CD4-positive, alpha-beta T cell (primary cell): Measurements from ENCODE around the gene ZC3H15. TPM values are rescaled to one million over a fixed set of nuclear protein-coding genes. Genes with fewer than 3 reads are reported as not detected.

ENCODE experiments used
- ATAC-seq: fragments of 200-7000 bp; cut with Tn5 transposase; one replicate; pipeline ENCODE4 v1.10.0; 2022; ENCODE audit warnings: mild to moderate bottlenecking; ENCODE audit not compliant: poor library complexity
- CTCF ChIA-PET: fragments of 350-600 bp; sonication (Branson Sonifier 250); formaldehyde crosslinking; loops from one replicate; lab custom pipeline; 2021; ENCODE audit warnings: antibody characterized with exemption, inconsistent platforms; lab: Charles Lee
- POLR2A ChIA-PET: fragments of 350-600 bp; sonication (Branson Sonifier 250); formaldehyde crosslinking; loops from one replicate; lab custom pipeline; 2021; ENCODE audit warnings: antibody characterized with exemption, inconsistent platforms; lab: Charles Lee
- DNase-seq, 14 experiments: peaks; one replicate each; pipeline ENCODE4 v3.0.0-alpha.2; 2013 to 2020; ENCODE audit warnings: mixed read lengths in 2 of 14
- H3K27ac ChIP-seq, 2 donors: one replicate each; pipeline versions ENCODE4 v1.5.1 to v1.7.0; 2013; ENCODE audit warnings: low read length in 2 of 2, low read depth in 1 of 2, mild to moderate bottlenecking in 1 of 2
- H3K27me3 ChIP-seq, 2 experiments: 1 replicate in 1 of 2; 2 replicates in 1 of 2; pipeline versions ENCODE4 v1.6.1 to v1.7.0; 2013; ENCODE audit warnings: low read length in 2 of 2, control low read depth in 1 of 2, mild to moderate bottlenecking in 1 of 2, moderate library complexity in 1 of 2; ENCODE audit not compliant: insufficient read depth in 2 of 2, control insufficient read depth in 1 of 2
- H3K36me3 ChIP-seq: one replicate; pipeline ENCODE4 v1.6.1; 2013; ENCODE audit warnings: low read length, control low read depth; ENCODE audit not compliant: insufficient read depth
- H3K4me1 ChIP-seq: one replicate; pipeline ENCODE4 v1.6.1; 2013; ENCODE audit warnings: low read length, control low read depth; ENCODE audit not compliant: insufficient read depth
- H3K4me3 ChIP-seq: one replicate; pipeline ENCODE4 v1.5.1; 2013; ENCODE audit warnings: mild to moderate bottlenecking, low read length, moderate library complexity
- H3K9me3 ChIP-seq, 2 experiments: 1 replicate in 1 of 2; 2 replicates in 1 of 2; pipeline versions ENCODE4 v1.6.1 to v1.7.0; 2013; ENCODE audit warnings: low read length in 2 of 2, mild to moderate bottlenecking in 2 of 2, control low read depth in 1 of 2, moderate library complexity in 1 of 2; ENCODE audit not compliant: control insufficient read depth in 1 of 2, insufficient read depth in 1 of 2
- H3K27ac Mint-ChIP-seq: one replicate; pipeline ENCODE4 v1.8.0; 2020; ENCODE audit warnings: mixed read lengths
- H3K27me3 Mint-ChIP-seq: one replicate; pipeline ENCODE4 v1.8.0; 2021; ENCODE audit warnings: mixed read lengths
- H3K36me3 Mint-ChIP-seq: one replicate; pipeline ENCODE4 v1.8.0; 2021; ENCODE audit warnings: low read depth, mixed read lengths
- H3K4me1 Mint-ChIP-seq: one replicate; pipeline ENCODE4 v1.8.0; 2021; ENCODE audit warnings: low read depth, mixed read lengths
- H3K4me3 Mint-ChIP-seq: one replicate; pipeline ENCODE4 v1.8.0; 2020; ENCODE audit warnings: mild to moderate bottlenecking, mixed read lengths
- H3K9me3 Mint-ChIP-seq: one replicate; pipeline ENCODE4 v1.8.0; 2020; ENCODE audit warnings: mixed read lengths
- intact Hi-C, 2 experiments: fragments of 100-400 bp; cut with DNase I in 1 of 2; cut with micrococcal nuclease in 1 of 2; formaldehyde crosslinking; loops; one replicate each; pipeline versions ENCODE4 v1.15.1 to v1.9.0; 2023 to 2025; cut with DNase I, micrococcal nuclease
- total RNA-seq, 174 experiments: library from RNA in 2 of 174; stranded (reverse) in 2 of 174; gene quantifications; one replicate each; pipeline ENCODE4 v1.2.3 and lab custom pipeline; 2021 to 2026
- TF ChIP-seq, protein P1 (sequence below): fragments of 200-600 bp; IDR thresholded peaks from one replicate; pipeline ENCODE4 v1.8.0; 2022; ENCODE audit warnings: antibody characterized with exemption, mild to moderate bottlenecking

ZC3H15 gene
- total RNA-seq, 2 experiments from 2014 or later, result 124 to 140 TPM

DNA sequence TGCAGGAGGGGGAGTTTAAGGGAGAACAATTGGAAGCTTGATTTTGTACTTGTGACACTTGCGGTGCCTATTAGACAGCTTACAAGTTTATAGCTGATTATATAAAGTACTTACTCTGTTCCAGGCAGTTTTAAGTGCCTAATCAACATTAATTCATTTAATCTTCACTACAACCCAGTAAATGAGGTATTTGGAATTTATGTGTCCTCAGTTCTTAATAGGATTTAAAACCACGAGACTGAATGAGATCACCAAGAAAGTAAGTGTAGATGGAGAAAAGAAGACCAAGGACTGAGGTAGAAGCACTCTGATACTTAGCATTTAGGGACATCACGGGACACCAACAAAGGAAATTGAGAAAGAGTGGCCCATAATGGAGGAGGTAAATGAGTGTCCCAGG is 49.8 kb downstream of the ZC3H15 start:
- Histone ChIP-seq H3K9me3 (no peaks in the 10 kb centered on the region), H3K4me3 (no peak overlapping the region), H3K27ac (no peak overlapping the region), H3K27me3 (peaks cover 0 to 4% of the 10 kb centered on the region in 2 experiments), H3K36me3 (no peaks in the 10 kb centered on the region), H3K4me1 (no peaks in the 10 kb centered on the region)
- intact Hi-C loops, result no loop called here
- Mint-ChIP-seq H3K36me3 (no peaks in the 10 kb centered on the region), H3K27me3 (peaks cover 23% of the 10 kb centered on the region), H3K4me3 (no peak overlapping the region), H3K27ac (no peak overlapping the region), H3K9me3 (no peaks in the 10 kb centered on the region), H3K4me1 (no peaks in the 10 kb centered on the region)
- ATAC-seq (no peak), DNase-seq (no peak)
- CTCF ChIA-PET, result no interaction called here
- TF ChIP-seq, protein P1, sequence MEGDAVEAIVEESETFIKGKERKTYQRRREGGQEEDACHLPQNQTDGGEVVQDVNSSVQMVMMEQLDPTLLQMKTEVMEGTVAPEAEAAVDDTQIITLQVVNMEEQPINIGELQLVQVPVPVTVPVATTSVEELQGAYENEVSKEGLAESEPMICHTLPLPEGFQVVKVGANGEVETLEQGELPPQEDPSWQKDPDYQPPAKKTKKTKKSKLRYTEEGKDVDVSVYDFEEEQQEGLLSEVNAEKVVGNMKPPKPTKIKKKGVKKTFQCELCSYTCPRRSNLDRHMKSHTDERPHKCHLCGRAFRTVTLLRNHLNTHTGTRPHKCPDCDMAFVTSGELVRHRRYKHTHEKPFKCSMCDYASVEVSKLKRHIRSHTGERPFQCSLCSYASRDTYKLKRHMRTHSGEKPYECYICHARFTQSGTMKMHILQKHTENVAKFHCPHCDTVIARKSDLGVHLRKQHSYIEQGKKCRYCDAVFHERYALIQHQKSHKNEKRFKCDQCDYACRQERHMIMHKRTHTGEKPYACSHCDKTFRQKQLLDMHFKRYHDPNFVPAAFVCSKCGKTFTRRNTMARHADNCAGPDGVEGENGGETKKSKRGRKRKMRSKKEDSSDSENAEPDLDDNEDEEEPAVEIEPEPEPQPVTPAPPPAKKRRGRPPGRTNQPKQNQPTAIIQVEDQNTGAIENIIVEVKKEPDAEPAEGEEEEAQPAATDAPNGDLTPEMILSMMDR, result no peak
- POLR2A ChIA-PET, result no interaction called here

DNA sequence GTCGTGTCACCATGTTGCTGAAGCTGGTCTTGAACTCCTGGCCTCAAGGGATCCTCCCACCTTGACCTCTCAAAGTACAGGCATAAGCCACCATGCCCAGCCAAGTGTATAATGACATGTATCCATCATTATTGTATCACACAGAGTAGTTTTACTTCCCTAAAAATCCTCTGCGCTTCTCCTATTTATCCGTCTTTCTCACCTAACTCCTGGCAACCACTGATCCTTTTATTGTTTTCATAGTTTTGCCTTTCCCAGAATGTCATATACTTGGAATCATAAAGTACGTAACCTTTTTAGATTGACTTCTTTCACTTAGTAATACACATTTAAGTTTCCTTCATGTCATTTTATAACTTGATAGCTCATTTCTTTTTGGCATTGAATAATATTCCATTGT is 51.0 kb downstream of the ZC3H15 start:
- no peak for ATAC-seq
- Histone ChIP-seq H3K9me3 (no peaks in the 10 kb centered on the region), H3K4me1 (no peaks in the 10 kb centered on the region), H3K4me3 (no peak overlapping the region), H3K36me3 (no peaks in the 10 kb centered on the region), H3K27me3 (peaks cover 0 to 4% of the 10 kb centered on the region in 2 experiments), H3K27ac (no peak overlapping the region)
- intact Hi-C loops, result no loop called here
- ChIA-PET POLR2A (no interaction called here), CTCF (no interaction called here)
- Mint-ChIP-seq H3K9me3 (no peaks in the 10 kb centered on the region), H3K4me3 (no peak overlapping the region), H3K36me3 (no peaks in the 10 kb centered on the region), H3K27me3 (peaks cover 28% of the 10 kb centered on the region), H3K4me1 (no peaks in the 10 kb centered on the region), H3K27ac (no peak overlapping the region)
- DNase-seq, result no peak
- TF ChIP-seq, protein P1, result no peak

DNA sequence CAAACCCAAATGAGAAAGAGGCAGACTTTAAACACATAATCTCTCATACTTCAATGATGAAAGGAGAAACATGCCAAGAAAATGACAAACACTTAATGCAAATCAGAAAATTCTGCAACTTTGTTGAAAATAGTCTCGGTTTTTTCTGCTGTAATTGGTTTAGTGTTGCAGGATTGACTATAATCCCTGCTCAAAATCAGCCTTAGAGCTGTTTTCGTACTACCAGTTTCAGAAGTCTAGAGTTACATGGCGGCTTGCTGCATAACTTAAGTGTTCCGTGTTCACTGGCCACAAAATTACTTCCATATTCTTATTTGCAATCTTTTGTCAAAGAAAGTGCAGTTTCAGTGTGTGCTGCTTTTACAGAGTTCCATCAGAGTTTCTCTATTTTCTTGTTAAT is 54.9 kb downstream of the ZC3H15 start:
- Histone ChIP-seq H3K4me3 (no peak overlapping the region), H3K9me3 (no peaks in the 10 kb centered on the region), H3K27me3 (peaks cover 0 to 4% of the 10 kb centered on the region in 2 experiments), H3K4me1 (no peaks in the 10 kb centered on the region), H3K27ac (no peak overlapping the region), H3K36me3 (no peaks in the 10 kb centered on the region)
- Mint-ChIP-seq H3K36me3 (no peaks in the 10 kb centered on the region), H3K27ac (no peak overlapping the region), H3K9me3 (no peaks in the 10 kb centered on the region), H3K4me3 (no peak overlapping the region), H3K4me1 (no peaks in the 10 kb centered on the region), H3K27me3 (peaks cover 22% of the 10 kb centered on the region)
- POLR2A ChIA-PET, result no interaction called here
- ATAC-seq, result no peak
- TF ChIP-seq, protein P1, result no peak
- CTCF ChIA-PET, result no interaction called here
- intact Hi-C loops, result no loop called here
- DNase-seq, result no peak
